PFSK-1 (cell line): ENCODE data around the gene ZMIZ2. TPM values are rescaled to one million over a fixed set of nuclear protein-coding genes. Genes with fewer than 3 reads are reported as not detected.

Experiments
- FOXP2 ChIP-seq: optimal IDR thresholded peaks from 2 replicates; pipeline ENCODE3; 2011; ENCODE audit warnings: borderline replicate concordance, control low read depth, inconsistent platforms; ENCODE audit not compliant: insufficient read depth; ENCODE audit errors: extremely low read length, extremely low read depth
- POLR2AphosphoS5 ChIP-seq: IDR thresholded peaks from 2 replicates; pipeline ENCODE4 v1.6.1; 2012; ENCODE audit warnings: low read depth, mild to moderate bottlenecking, control low read depth, low read length, moderate library complexity
- REST ChIP-seq, 2 experiments: IDR thresholded peaks; 2 replicates each; pipeline versions ENCODE4 v1.6.1 to v1.8.0; 2011 to 2012; ENCODE audit warnings: low read depth in 2 of 2, low read length in 2 of 2, control low read depth in 1 of 2, inconsistent platforms in 1 of 2, mild to moderate bottlenecking in 1 of 2, moderate library complexity in 1 of 2; ENCODE audit not compliant: insufficient read depth in 1 of 2
- SIN3A ChIP-seq: IDR thresholded peaks from 2 replicates; pipeline ENCODE4 v1.6.1; 2012; ENCODE audit warnings: mild to moderate bottlenecking, low read length, moderate library complexity, borderline replicate concordance; ENCODE audit not compliant: insufficient read depth
- TAF1 ChIP-seq: IDR thresholded peaks from 2 replicates; pipeline ENCODE4 v1.6.1; 2012; ENCODE audit warnings: low read length, control low read depth, borderline replicate concordance; ENCODE audit not compliant: insufficient read depth
- polyA plus RNA-seq: library from polyadenylated mRNA; unstranded; fragments of >200 nt; gene quantifications from one replicate; pipeline ENCODE4 v1.2.1, GENCODE V29; 2012; ENCODE audit warnings: low read depth, missing spikeins; ENCODE audit not compliant: insufficient read length

Gene ZMIZ2
- polyA plus RNA-seq: 46.0 TPM

GRCh38 chr7:44748045-44748947, at the start of gene ZMIZ2:
ZMIZ2 (plus strand) TSS chr7:44748847; CDS start chr7:44756250, 7,403 bp downstream.
- no peak for TF ChIP-seq TAF1
- peak; percentile 70; the same call in 1 of the 2 replicates for TF ChIP-seq POLR2AphosphoS5
- TF ChIP-seq REST (IDR thresholded peaks at IDR 0.05; ENCODE audit: insufficient read depth in 1 of 2, low read depth in 2 of 2, low read length in 2 of 2): no peak
- TF ChIP-seq SIN3A: no peak
- TF ChIP-seq FOXP2: peak; percentile 84

- TF ChIP-seq SIN3A (no peak), FOXP2 (no peak), TAF1 (no peak), REST (IDR thresholded peaks at IDR 0.05; ENCODE audit: insufficient read depth in 1 of 2, low read depth in 2 of 2, low read length in 2 of 2) (no peak), POLR2AphosphoS5 (no peak)
Observed at GRCh38 chr7:44700322-44700721, 48.3 kb upstream of the ZMIZ2 start.

- TF ChIP-seq POLR2AphosphoS5 (no peak), SIN3A (no peak), TAF1 (no peak), REST (IDR thresholded peaks at IDR 0.05; ENCODE audit: insufficient read depth in 1 of 2, low read depth in 2 of 2, low read length in 2 of 2) (no peak), FOXP2 (no peak)
Observed at GRCh38 chr7:44703921-44704320, 44.7 kb upstream of the ZMIZ2 start.

- TF ChIP-seq TAF1: no peak
- TF ChIP-seq REST (IDR thresholded peaks at IDR 0.05; ENCODE audit: insufficient read depth in 1 of 2, low read depth in 2 of 2, low read length in 2 of 2): no peak
- TF ChIP-seq SIN3A: no peak
- TF ChIP-seq FOXP2: no peak
- no peak for TF ChIP-seq POLR2AphosphoS5
Observed at GRCh38 chr7:44705434-44705833, 43.2 kb upstream of the ZMIZ2 start.
